Articular chondrocyte of knee joint (primary cell): ENCODE measurements around the gene SPATS1. TPM values are rescaled to one million over a fixed set of nuclear protein-coding genes. Genes with fewer than 3 reads are reported as not detected.

Experiments used
- total RNA-seq: library from RNA; depleted of rRNA; stranded (reverse); fragments of >200 nt; gene quantifications from 2 replicates; pipeline ENCODE4 v1.2.3, GENCODE V29; 2012

SPATS1 gene, protein sequence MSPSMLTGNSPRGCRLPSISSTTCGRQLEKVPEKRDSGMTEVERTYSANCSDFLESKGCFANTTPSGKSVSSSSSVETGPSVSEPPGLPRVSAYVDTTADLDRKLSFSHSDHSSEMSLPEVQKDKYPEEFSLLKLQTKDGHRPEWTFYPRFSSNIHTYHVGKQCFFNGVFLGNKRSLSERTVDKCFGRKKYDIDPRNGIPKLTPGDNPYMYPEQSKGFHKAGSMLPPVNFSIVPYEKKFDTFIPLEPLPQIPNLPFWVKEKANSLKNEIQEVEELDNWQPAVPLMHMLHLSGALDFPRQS
- 0.13 TPM in 1 of 2 replicates, not detected in the other for total RNA-seq

DNA sequence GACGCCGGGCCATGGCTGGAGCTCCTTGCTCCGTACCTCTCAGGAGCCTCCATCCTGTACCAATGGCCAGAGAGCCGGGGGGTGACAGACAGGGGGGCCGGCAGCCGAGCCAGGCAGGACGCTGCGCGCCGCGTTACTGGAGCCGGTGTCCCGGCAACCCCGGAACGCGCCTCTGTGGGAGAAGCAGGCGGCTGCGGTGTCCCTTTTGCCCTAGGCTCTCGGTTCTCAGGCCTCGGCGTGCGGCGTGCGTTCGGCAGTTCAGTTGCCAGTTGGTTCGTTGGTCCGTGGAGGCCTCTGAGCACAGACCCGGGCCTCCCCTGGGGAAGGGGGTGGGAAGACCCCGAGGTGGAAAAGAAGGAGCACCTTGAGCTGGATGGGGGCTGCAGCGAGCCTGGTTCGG, at the start of gene SPATS1:
Gene SPATS1, plus strand, starts transcription at position 162 of the 400 bp plus-strand sequence. CDS start 446 bp downstream, outside the sequence.

DNA sequence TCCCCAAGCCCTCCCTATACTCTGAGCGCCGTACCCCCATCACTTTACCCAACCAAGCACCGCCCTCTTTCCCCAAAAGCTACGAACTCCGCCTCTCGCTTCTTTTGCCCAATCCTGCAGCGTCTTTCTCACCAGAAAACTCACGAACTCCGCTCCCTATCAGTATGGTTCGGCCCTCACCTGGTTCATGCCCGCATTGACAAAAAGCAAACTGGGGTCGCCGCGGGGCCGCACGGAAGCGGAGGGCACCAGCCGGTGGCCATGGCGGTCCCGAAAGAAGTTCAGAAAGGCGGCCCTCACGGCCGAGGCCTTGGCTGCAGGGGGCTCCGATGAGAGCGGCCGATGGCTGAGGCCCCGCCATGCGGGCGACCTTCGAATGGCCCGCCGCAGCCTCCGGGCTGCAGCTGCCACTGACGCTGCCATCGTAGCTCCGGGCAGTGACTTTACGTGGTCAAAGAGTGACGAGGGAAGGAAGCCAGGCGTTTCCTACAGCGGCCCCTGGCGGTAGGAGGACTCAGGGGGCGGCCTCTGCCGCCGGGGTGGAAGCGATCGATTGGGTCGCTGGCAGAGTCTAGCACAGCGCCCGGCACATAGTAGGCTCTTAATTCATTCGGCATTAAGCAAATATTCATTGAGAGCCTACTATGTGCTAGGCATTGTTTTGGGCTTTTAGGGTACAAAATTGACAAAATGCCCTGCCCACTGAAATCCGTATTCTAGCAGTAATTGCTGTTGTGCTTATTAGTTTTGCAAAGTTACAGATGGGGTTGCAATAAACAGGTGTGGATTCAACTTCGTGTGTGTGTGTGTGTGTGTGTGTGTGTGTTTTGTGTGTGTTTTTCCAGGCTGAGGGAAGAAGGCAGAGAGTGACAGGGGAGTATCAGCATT, 29.3 kb upstream of the SPATS1 start, which contains the start of gene AARS2:
Gene AARS2, minus strand, starts transcription at position 447 of the 888 bp plus-strand sequence. Its CDS starts 24 bp downstream, at position 423.

GRCh38 chr6:44387346-44388134, 45.1 kb downstream of the SPATS1 start, which contains the start of gene CDC5L:
TSS of gene CDC5L (plus strand) at chr6:44387706. CDS start at chr6:44387824, 118 bp downstream.

Other genes starting within 250 kb of the SPATS1 start
- gene MRPL14, start 215.2 kb upstream of the SPATS1 start, total RNA-seq, result 49.7 and 56.1 TPM in 2 replicates
- gene TMEM63B, start 215.1 kb upstream of the SPATS1 start, total RNA-seq, result 29.9 and 32.2 TPM in 2 replicates
- gene CAPN11, start 183.8 kb upstream of the SPATS1 start, total RNA-seq, result not detected in 2 replicates
- gene MYMX, start 125.7 kb upstream of the SPATS1 start, total RNA-seq, result not detected in 2 replicates
- gene SLC29A1, start 119.1 kb upstream of the SPATS1 start, total RNA-seq, result 25.9 and 29.4 TPM in 2 replicates
- 680 and 845 TPM in 2 replicates for gene HSP90AB1, start 95.5 kb upstream of the SPATS1 start, total RNA-seq
- gene SLC35B2, start 85.1 kb upstream of the SPATS1 start, total RNA-seq, result 64.6 and 69.5 TPM in 2 replicates
- 4.3 and 8.9 TPM in 2 replicates for gene NFKBIE, start 77.1 kb upstream of the SPATS1 start, total RNA-seq
- under 0.01 TPM in 2 replicates for gene TMEM151B, start 72.2 kb upstream of the SPATS1 start, total RNA-seq
- gene AARS2, start 29.3 kb upstream of the SPATS1 start, total RNA-seq, result 6.3 and 7.5 TPM in 2 replicates
- 25.5 and 27.2 TPM in 2 replicates for gene CDC5L, start 45.1 kb downstream of the SPATS1 start, total RNA-seq